Endothelial cell (in vitro differentiated cells): Measurements from ENCODE around the gene GNAQ. TPM values are rescaled to one million over a fixed set of nuclear protein-coding genes. Genes with fewer than 3 reads are reported as not detected.

Experiments used
- DNase-seq: peaks from one replicate; pipeline ENCODE4 v3.0.0; 2021; ENCODE audit warnings: low spot score
- H3K27ac Mint-ChIP-seq: one replicate; pipeline ENCODE4 v1.8.0; 2021; ENCODE audit warnings: mixed read lengths, inconsistent platforms; ENCODE audit not compliant: unreplicated experiment
- H3K27me3 Mint-ChIP-seq: one replicate; pipeline ENCODE4 v1.8.0; 2021; ENCODE audit warnings: mild to moderate bottlenecking, moderate library complexity, mixed read lengths, inconsistent platforms; ENCODE audit not compliant: unreplicated experiment
- H3K36me3 Mint-ChIP-seq: one replicate; pipeline ENCODE4 v1.8.0; 2021; ENCODE audit warnings: mild to moderate bottlenecking, low read depth, mixed read lengths, inconsistent platforms; ENCODE audit not compliant: unreplicated experiment
- H3K4me1 Mint-ChIP-seq: one replicate; pipeline ENCODE4 v1.8.0; 2021; ENCODE audit warnings: mild to moderate bottlenecking, mixed read lengths, inconsistent platforms; ENCODE audit not compliant: unreplicated experiment
- H3K4me3 Mint-ChIP-seq: one replicate; pipeline ENCODE4 v1.8.0; 2021; ENCODE audit warnings: mild to moderate bottlenecking, mixed read lengths, inconsistent platforms; ENCODE audit not compliant: unreplicated experiment
- H3K9me3 Mint-ChIP-seq: one replicate; pipeline ENCODE4 v1.8.0; 2021; ENCODE audit warnings: mixed read lengths, inconsistent platforms; ENCODE audit not compliant: unreplicated experiment
- CTCF ChIP-seq: fragments of 200-600 bp; sonication (generic); IDR thresholded peaks from one replicate; pipeline ENCODE4 v1.5.0; 2021; ENCODE audit warnings: antibody characterized with exemption; ENCODE audit not compliant: unreplicated experiment
- total RNA-seq: library from RNA; stranded (reverse); fragmentation: NEBNext Ultra II Directional; extraction: Animal tissue kit (Norgen Biotek cat#: 25700); gene quantifications from one replicate; pipeline ENCODE4 v1.2.1, GENCODE V29; 2021; ENCODE audit not compliant: unreplicated experiment

GNAQ gene
- total RNA-seq, 1 donor from 2014 or later: 94.6 TPM

GRCh38 chr9:77927265-77927664, 104.3 kb downstream of the GNAQ start:
- H3K27ac Mint-ChIP-seq: no peak overlapping the region
- H3K4me1 Mint-ChIP-seq: peaks cover 20% of the 10 kb centered on the region
- H3K27me3 Mint-ChIP-seq: no peaks in the 10 kb centered on the region
- no peak overlapping the region for H3K4me3 Mint-ChIP-seq
- no peaks in the 10 kb centered on the region for H3K9me3 Mint-ChIP-seq
- TF ChIP-seq CTCF: no peak
- DNase-seq: no peak
- no peaks in the 10 kb centered on the region for H3K36me3 Mint-ChIP-seq

- Mint-ChIP-seq H3K27ac (no peak overlapping the region), H3K36me3 (no peaks in the 10 kb centered on the region), H3K9me3 (no peaks in the 10 kb centered on the region), H3K4me1 (peaks cover 20% of the 10 kb centered on the region), H3K27me3 (no peaks in the 10 kb centered on the region), H3K4me3 (no peak overlapping the region)
- DNase-seq: no peak
- no peak for TF ChIP-seq CTCF
These were observed 105.2 kb downstream of the GNAQ start for GRCh38 chr9:77926371-77926878.

- DNase-seq: no peak
- H3K36me3 Mint-ChIP-seq: peaks cover 2% of the 10 kb centered on the region
- H3K27ac Mint-ChIP-seq: no peak overlapping the region
- H3K27me3 Mint-ChIP-seq: no peaks in the 10 kb centered on the region
- no peaks in the 10 kb centered on the region for H3K9me3 Mint-ChIP-seq
- TF ChIP-seq CTCF: no peak
- no peak overlapping the region for H3K4me3 Mint-ChIP-seq
- H3K4me1 Mint-ChIP-seq: peaks cover 18% of the 10 kb centered on the region
These were observed 109.0 kb downstream of the GNAQ start for GRCh38 chr9:77922591-77922990.

GRCh38 chr9:77917800-77918199, 113.8 kb downstream of the GNAQ start:
- H3K9me3 Mint-ChIP-seq: no peaks in the 10 kb centered on the region
- H3K4me3 Mint-ChIP-seq: no peak overlapping the region
- H3K27ac Mint-ChIP-seq: no peak overlapping the region
- peaks cover 18% of the 10 kb centered on the region for H3K4me1 Mint-ChIP-seq
- no peaks in the 10 kb centered on the region for H3K27me3 Mint-ChIP-seq
- no peak for TF ChIP-seq CTCF
- no peak for DNase-seq
- peaks cover 2% of the 10 kb centered on the region for H3K36me3 Mint-ChIP-seq

GRCh38 chr9:77916820-77917219, 114.8 kb downstream of the GNAQ start:
- peaks cover 2% of the 10 kb centered on the region for H3K36me3 Mint-ChIP-seq
- H3K27ac Mint-ChIP-seq: no peak overlapping the region
- no peak for DNase-seq
- no peaks in the 10 kb centered on the region for H3K27me3 Mint-ChIP-seq
- H3K9me3 Mint-ChIP-seq: no peaks in the 10 kb centered on the region
- peaks cover 20% of the 10 kb centered on the region for H3K4me1 Mint-ChIP-seq
- H3K4me3 Mint-ChIP-seq: no peak overlapping the region
- TF ChIP-seq CTCF: no peak
